ENCODE measurements around the gene PUSL1. TPM values are rescaled to one million over a fixed set of nuclear protein-coding genes. Genes with fewer than 3 reads are reported as not detected.

PUSL1 gene
- total and polyA plus RNA-seq, 2 of the 13 experiments (the other 11 are each of a cell fraction or from before 2014, with no cell fraction given), result 8.3 to 22.2 TPM

DNA sequence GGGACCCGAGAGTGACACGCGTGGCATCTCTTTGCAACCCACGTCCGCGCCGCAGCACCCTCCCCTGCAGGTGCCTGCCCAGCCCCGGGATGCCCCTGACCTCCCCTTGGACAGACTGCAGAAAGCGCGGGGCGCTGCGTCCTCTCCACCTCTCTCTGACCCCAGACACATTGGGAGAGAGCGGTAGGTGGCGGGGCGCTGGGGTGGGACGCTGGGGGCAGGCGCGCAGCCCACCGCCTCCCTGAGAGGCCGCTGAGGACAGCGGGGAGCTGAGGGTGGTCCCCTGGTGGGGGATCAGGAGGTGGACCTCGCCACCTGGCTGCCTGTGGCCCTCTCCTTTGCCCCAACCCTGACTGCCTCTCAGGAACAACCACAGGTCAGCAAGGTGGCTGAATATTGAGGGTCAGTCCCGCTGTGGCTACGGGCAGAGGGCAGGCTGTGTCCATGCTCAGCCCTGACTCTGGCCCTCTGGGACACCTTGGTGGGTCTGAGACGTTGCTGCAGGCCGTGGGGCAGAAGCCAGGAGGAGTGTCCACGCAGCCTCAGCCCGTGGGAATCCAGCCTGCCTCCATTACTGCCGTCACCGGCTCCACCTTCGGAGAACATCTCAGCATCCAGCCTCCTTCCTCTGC, 34.0 kb upstream of the PUSL1 start:
- intact Hi-C loops (cut with micrococcal nuclease; ENCODE audit: unreplicated experiment), result no loop called here
- TF ChIP-seq, protein P1, sequence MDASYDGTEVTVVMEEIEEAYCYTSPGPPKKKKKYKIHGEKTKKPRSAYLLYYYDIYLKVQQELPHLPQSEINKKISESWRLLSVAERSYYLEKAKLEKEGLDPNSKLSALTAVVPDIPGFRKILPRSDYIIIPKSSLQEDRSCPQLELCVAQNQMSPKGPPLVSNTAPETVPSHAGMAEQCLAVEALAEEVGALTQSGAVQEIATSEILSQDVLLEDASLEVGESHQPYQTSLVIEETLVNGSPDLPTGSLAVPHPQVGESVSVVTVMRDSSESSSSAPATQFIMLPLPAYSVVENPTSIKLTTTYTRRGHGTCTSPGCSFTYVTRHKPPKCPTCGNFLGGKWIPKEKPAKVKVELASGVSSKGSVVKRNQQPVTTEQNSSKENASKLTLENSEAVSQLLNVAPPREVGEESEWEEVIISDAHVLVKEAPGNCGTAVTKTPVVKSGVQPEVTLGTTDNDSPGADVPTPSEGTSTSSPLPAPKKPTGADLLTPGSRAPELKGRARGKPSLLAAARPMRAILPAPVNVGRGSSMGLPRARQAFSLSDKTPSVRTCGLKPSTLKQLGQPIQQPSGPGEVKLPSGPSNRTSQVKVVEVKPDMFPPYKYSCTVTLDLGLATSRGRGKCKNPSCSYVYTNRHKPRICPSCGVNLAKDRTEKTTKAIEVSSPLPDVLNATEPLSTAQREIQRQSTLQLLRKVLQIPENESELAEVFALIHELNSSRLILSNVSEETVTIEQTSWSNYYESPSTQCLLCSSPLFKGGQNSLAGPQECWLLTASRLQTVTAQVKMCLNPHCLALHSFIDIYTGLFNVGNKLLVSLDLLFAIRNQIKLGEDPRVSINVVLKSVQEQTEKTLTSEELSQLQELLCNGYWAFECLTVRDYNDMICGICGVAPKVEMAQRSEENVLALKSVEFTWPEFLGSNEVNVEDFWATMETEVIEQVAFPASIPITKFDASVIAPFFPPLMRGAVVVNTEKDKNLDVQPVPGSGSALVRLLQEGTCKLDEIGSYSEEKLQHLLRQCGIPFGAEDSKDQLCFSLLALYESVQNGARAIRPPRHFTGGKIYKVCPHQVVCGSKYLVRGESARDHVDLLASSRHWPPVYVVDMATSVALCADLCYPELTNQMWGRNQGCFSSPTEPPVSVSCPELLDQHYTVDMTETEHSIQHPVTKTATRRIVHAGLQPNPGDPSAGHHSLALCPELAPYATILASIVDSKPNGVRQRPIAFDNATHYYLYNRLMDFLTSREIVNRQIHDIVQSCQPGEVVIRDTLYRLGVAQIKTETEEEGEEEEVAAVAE (CRISPR knock-in tag; IDR thresholded peaks at IDR 0.05; ENCODE audit: borderline replicate concordance), result no peak
- TF ChIP-seq SP1 (IDR thresholded peaks at IDR 0.05) (no peak), SP1 (CRISPR knock-in tag; IDR thresholded peaks at IDR 0.05) (no peak), KLF16 (CRISPR knock-in tag; IDR thresholded peaks at IDR 0.05) (no peak), ZNF33B (CRISPR knock-in tag; IDR thresholded peaks at IDR 0.05) (0 out of 2 replicates have a peak, but pooled peaks have one; percentile 38), NAIF1 (CRISPR knock-in tag; IDR thresholded peaks at IDR 0.05; ENCODE audit: borderline replicate concordance) (0 out of 2 replicates have a peak, but pooled peaks have one; percentile 9), ZNF598 (CRISPR knock-in tag; IDR thresholded peaks at IDR 0.05; ENCODE audit: borderline replicate concordance) (0 out of 2 replicates have a peak, but pooled peaks have one; percentile 46), TFDP2 (CRISPR knock-in tag; IDR thresholded peaks at IDR 0.05) (no peak), ZNF687 (CRISPR knock-in tag; IDR thresholded peaks at IDR 0.05) (peak; percentile 67), KLF13 (CRISPR knock-in tag; IDR thresholded peaks at IDR 0.05) (no peak), ZNF713 (CRISPR knock-in tag; IDR thresholded peaks at IDR 0.05) (no peak), NRL (CRISPR knock-in tag; IDR thresholded peaks at IDR 0.05; ENCODE audit: borderline replicate concordance) (0 out of 2 replicates have a peak, but pooled peaks have one; percentile 10)

More for the DNA sequence above, 34.0 kb upstream of the PUSL1 start:
- Histone ChIP-seq H3K4me1 (ENCODE audit: insufficient read depth, low read length) (peaks cover 59% of the 10 kb centered on the region), H3K36me3 (replicated peaks in 1 of 2; ENCODE audit: control insufficient read depth in 1 of 2, insufficient read depth in 2 of 2, low read length in 2 of 2) (peaks cover 4 to 10% of the 10 kb centered on the region in 2 experiments; a peak in 1 of 5 replicates), H3K27ac (ENCODE audit: extremely low read length, insufficient read depth, low read length) (peak overlapping the region; percentile 64), H2AFZ (ENCODE audit: low read length) (no peak overlapping the region), H3K4me2 (ENCODE audit: low read depth, low read length) (peak overlapping the region; percentile 79), H4K20me1 (ENCODE audit: insufficient read depth, low read length) (peaks cover 21% of the 10 kb centered on the region; the same call in 1 of the 2 replicates), H3K79me2 (ENCODE audit: insufficient read depth, low read length) (peaks cover 37% of the 10 kb centered on the region), H3K9ac (ENCODE audit: insufficient read depth, low read depth, low read length) (peak overlapping the region; percentile 81), H3K27me3 (ENCODE audit: control insufficient read depth in 1 of 2, insufficient read depth in 2 of 2, low read length in 2 of 2) (no peaks in the 10 kb centered on the region; a peak in 1 of 5 replicates), H3K9me3 (ENCODE audit: low read length) (no peaks in the 10 kb centered on the region), H3K4me3 (replicated peaks in 1 of 3; ENCODE audit: insufficient read depth in 1 of 3, low read depth in 2 of 3, low read length in 3 of 3) (peak overlapping the region; percentile 59 to 79 (median 70))
- POLR2A ChIA-PET, result interaction anchor here (0.6 to 2.2 kb wide), 11 partner anchors 7 to 273 kb away, joined by 3 to 11 read pairs (median 4); partner anchors contain the start of gene SDF4
- 0% methylated on average over 2 of the region's 31 CpGs for WGBS (ENCODE audit: low lambda C conversion rate)
- in situ Hi-C loops (cut with HindIII; ENCODE audit: extremely low pct_ligation_motif_present, low pct_unique_long_range_greater_than_20kb), result no loop called here
- DNase-seq (ENCODE audit: low spot score) (no peak), ATAC-seq (peak; percentile 71), FAIRE-seq (no peak)
- CTCF ChIA-PET (ENCODE audit: low intra/inter-chr PET ratio, low total read pairs), result no interaction called here
- BruUV-seq (replicated peaks), result no TSS peak

Measured in HepG2 (cell line).